Activated naive CD4-positive, alpha-beta T cell (primary cell): ENCODE data around the gene PARVA.

Experiments
- DNase-seq, 4 experiments: peaks; one replicate each; lab custom pipeline; 2025; lab: John Stamatoyannopoulos, UW

The PARVA gene

GRCh38 chr11:12456651-12457579 is 79.5 kb downstream of the PARVA start:
- DNase-seq = no peak

DNA sequence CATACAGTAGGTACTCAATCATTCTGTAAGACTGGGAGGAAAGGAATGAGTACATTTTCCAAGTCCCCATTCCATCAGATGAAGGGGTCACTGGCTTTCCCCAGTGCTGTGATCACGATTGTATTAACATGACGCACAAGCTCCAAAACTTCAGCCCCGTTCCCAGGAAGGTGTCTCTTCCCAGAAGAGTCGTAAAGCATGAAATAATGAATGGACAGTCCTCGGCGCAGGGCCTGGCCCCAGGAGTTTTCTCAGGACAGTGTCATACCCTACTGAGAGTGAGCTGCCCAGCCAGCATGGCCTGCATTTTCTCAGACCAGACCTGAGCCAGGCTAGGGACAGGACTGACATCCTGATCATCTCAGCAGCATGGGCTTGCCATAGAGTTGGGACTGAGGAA is 80.7 kb downstream of the PARVA start:
- DNase-seq = no peak

GRCh38 chr11:12459374-12459773 is 82.0 kb downstream of the PARVA start:
- DNase-seq = no peak

DNA sequence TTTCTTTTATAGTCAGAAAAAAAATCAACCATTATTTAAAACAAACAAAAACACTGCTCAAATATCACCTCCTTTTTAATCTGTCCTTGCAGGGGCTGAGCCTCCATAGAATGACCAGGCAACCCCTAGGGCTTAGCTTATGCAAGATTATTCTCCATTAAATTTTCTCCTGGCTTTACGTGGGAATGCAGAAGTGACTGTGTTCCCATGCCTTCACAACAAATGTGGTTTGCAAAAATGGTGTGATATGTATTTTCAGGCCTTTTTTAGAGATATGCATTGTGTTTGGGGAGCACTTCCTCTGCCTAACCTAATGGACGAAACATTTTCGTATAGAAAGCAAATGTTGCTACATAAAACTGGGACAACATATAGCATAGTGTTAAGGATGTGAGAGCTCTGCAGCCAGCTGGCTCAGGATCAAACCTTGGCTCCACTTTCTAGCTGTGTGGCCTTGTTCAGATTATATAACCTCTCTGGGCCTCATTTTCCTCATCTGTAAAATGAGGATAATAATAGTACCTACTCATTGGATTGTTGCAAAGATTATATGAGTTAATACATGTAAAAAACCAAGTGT is 82.6 kb downstream of the PARVA start:
- no peak for DNase-seq

GRCh38 chr11:12460466-12460865 is 83.1 kb downstream of the PARVA start:
- no peak for DNase-seq

DNA sequence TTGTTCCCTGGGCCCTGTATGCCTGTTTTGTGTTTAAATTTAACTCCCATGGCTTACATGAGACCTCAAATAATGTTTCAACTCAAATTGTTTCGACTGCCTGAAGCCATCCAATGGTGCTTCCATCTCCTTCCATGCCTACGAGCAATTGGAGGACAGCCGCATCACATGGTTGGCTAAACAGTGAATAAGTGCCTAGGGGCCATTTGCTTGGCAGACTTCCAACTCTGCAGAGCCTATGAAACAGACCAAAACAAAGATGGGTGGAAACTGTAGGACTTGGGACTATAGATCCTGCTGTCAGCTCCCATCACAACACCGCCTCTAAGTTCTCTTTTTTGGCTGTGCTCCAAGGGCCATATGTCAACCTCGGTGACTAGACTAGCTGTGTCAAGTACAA is 84.1 kb downstream of the PARVA start:
- no peak for DNase-seq

- no peak for DNase-seq
Observed at GRCh38 chr11:12464303-12464702, 86.9 kb downstream of the PARVA start.

GRCh38 chr11:12465332-12465731 is 88.0 kb downstream of the PARVA start:
- no peak for DNase-seq

GRCh38 chr11:12467610-12468009 is 90.2 kb downstream of the PARVA start:
- no peak for DNase-seq

DNA sequence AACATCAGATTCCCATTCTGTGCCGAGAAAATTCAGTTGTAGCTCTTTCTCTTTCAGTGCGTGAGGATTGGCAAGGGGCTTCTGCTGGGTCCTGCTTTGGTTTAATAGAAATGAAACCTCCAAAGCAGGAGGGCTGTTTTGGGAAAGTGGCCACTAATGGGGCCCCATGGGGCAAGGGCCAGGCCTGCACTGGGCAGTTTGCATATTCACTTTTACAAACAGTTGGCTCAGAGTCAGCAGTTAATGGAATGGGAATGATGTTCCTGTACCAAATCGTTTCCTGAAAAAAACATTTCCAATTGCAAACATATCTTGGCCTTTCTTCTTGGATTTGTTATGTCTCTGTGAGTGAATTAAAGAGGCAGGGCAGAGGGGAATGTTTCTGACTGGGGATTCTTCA is 92.1 kb downstream of the PARVA start:
- no peak for DNase-seq

DNA sequence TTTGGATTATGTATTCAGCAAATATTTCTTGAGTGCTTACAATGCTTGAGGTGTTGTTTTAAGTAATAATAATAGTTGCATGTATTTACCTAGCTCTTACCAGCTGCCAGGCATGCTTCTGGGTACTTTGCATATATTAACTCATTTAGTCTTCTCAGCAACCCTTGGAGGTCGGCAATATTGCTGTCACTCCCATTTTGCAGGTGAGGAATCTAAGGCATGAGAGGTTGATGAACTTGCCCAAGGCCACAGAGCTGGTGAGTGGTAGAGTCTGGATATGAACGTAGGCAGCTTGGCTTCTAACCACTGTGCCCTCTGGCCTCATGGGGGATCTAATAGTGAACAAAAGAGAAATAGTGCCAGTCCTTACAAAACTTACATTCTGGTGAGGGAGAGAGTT is 92.9 kb downstream of the PARVA start:
- no peak for DNase-seq

DNA sequence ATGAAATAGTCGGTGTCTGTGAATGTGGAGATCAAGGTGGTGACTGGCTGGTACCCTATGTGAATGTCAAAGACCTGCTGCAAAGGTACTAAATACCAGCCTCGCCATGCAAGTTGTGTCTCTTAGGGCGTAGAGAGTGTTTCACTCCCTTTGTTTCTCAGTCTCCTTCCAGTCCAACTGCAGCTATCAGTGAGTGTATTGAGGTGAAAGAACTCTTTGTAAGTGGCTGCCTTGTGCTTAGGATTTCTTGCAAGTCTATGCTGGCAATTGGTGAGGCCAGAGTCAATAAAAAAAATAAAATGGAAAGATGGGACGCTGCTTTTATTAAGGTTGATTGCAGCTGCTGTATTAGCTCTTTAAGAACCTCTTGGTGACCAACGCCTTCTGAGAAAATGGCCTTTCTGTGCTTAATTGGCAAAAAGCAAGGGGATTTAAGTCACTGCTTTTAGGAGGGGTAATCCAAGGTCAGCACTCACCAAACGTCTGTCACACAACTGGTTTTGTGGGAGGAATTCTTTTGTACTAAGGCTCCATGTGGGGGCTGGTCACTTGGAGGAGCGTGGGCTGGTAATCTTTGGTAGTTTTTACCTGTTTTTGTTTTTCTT is 95.1 kb downstream of the PARVA start:
- no peak for DNase-seq

GRCh38 chr11:12473381-12473780 is 96.0 kb downstream of the PARVA start:
- DNase-seq = no peak

- no peak for DNase-seq
Observed at GRCh38 chr11:12474871-12475270, 97.5 kb downstream of the PARVA start.

GRCh38 chr11:12478743-12479142 is 101.4 kb downstream of the PARVA start:
- no peak for DNase-seq

DNA sequence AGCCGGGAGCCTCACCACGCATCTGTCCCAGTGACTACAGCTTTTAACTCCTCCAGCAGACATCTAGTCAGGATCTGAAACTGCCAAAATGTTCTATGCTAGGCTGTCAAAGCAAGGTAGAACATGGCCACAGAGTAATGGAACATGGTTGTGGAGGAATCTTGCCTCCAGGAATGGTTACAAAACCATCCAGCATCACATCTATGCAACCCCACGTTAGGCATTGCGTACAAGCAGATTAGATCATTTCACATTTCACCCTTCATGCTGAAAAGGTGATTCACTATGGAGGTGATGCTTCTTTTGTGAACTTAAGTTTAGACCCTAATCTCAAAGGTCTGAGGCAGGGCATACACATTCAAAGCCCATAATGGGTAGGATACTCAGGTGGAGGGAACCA is 103.0 kb downstream of the PARVA start:
- DNase-seq = no peak

DNA sequence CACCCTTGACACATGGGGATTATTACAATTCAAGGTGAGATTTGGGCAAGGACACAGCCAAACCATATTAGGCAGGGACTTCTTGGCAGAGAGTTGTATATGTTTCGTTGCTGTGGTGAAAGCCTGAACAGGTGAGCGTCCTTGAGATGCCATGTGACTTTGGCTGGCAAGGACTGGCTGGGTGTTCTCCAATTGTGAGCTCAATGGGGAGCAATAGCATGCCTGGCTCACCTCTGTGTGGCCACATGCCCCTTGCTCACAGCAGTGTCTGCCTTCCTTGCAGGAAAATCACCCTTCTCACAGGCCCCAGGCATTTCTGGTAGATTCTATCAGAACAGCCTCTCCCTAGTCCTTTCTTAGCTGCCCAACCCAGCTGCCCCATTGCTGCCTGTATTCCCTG is 105.5 kb downstream of the PARVA start:
- DNase-seq = no peak

GRCh38 chr11:12483604-12484003 is 106.2 kb downstream of the PARVA start:
- no peak for DNase-seq

DNA sequence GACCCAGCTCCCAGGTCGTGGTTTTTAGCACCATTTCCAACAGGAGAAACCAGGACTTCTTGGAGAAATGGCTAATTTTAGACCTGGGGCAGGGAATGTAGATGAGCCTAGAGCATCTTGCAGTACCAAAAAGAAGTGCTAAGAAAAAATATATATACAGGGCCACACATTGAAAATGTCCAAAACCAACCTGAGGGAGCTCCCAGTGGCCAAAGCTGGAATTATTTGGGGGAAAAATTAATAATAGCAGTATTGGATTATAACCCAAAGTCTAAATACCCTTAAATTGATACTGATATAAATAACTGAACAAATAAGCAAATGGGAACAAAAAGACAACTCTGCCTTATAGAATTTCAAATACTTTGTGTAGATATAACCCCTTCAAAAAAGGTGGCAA is 108.0 kb downstream of the PARVA start:
- no peak for DNase-seq

- no peak for DNase-seq
Observed at GRCh38 chr11:12489246-12489772, 111.9 kb downstream of the PARVA start.

DNA sequence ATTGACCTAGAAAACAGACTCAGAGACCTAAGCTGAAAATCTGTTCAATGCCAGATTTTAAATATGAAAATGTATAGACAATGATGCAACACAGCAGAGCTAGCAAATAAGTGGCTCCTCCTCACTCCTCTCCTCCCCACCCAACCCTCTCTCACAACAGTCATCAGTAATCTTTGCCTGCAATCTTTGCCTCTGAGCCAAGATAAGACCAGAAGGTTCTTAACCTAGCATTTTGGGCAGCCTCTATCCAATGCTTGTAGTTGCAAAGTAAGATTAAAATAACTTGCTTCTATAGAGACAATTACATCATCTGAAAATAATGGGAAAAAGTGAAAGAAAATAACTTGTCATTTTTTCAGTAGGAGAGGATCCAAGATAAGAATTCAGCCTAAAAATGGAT is 117.3 kb downstream of the PARVA start:
- no peak for DNase-seq

DNA sequence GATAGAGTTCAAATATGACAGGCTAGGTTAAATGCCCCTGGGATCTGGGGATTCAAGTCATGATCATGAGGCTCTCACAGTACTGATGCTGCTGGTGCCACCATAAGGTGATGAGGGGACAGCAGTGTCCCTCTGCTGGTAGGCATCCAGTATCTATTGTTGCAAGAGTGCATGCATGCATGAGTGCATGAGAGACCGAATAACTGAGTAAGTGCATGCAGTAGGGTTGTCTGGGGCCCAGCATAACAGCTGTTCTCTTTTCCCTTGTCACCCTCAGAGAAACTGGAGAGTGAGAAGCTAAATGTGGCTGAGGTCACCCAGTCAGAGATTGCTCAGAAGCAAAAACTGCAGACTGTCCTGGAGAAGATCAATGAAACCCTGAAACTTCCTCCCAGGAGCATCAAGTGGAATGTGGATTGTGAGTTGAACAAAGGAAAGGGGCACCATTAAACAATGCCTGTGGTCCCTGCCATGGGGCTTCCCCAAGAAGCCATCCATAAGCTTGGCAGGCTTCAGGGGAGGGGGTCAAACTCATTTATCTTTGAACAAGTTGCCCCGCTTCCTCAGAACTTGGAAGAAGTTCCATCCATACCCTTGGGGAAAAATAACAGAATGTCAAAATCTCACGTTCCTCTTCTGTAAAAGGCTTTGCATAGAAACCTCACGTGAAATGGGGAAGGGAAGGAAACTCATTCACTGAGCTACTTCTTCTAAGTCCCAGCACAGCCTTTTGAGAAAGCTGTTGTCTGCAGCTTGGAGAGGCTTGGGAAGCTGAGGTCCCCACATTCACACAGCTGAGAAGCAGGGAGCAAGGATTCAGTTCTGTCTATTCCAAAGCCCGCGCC is 119.0 kb downstream of the PARVA start:
- no peak for DNase-seq
